Stimulated activated CD4-positive, alpha-beta T cell treated with anti-CD3 and anti-CD28 coated beads, Interleukin-1b, Interleukin-23, amount 100 ng/mL, for 48 hours (primary cell): Measurements from ENCODE around the gene RAVER1.
A peak's percentile ranks its signal among the peaks of the same experiment; 100 is the strongest.
"Not testable (repeated sequence)": the region's sequence is repeated elsewhere in the genome, so short reads cannot be mapped to it uniquely, and the experiment has no call there.

Experiments
- DNase-seq: peaks from one replicate; pipeline ENCODE4 v3.0.0-alpha.2; 2020

Gene RAVER1

DNA sequence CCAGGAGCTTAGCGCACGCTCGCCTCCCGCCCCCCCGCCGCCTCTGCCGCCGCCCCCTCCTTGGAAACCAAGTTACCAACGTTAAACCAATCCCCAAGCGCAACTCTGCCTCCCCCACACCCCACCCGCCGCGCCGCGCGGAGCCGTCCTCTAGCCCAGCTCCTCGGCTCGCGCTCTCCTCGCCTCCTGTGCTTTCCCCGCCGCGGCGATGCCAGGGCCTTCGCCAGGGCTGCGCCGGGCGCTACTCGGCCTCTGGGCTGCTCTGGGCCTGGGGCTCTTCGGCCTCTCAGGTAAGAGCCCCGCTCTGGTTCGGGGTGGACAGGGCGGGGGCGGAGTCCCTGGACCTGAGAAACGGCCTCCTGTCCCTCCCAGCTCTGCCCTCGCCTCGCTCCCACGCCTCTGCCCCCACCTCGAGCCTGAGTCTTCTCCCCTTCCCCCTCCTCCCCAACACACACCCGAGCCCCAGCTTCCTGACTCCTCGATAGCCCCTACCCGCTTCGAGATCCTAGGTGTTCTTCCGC, 43.4 kb downstream of the RAVER1 start, which contains the start of gene ICAM5:
TSS of gene ICAM5 (plus strand) at position 117 of the 521 bp plus-strand sequence. CDS start at position 209, 92 bp downstream.
- DNase-seq, result peak; percentile 32

DNA sequence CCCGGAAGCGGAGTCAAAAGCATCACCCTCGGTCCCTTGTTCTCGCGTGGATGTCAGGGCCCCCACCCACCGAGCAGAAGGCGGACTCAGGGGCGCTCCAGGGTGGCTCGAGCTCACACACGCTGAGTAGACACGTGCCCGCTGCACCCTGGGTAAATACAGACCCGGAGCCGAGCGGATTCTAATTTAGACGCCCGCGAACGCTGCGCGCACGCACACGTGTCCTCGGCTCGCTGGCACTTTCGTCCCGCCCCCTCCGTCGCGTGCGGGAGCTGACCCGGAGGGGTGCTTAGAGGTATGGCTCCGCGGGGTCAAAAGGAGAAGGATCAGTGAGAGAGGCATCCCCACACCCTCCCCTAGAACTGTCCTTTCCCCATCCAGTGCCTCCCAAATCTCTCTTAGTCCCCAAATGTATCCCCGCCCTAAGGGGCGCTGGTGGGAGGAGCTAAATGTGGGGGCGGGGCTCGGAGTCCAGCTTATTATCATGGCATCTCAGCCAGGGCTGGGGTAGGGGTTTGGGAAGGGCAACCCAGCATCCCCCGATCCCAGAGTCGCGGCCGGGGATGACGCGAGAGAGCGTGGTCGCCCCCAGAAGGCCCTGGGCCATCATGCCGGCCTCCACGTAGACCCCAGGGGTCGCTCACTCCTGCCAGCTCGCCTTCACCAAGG, 44.0 kb downstream of the RAVER1 start:
- DNase-seq, result peak; percentile 74

DNA sequence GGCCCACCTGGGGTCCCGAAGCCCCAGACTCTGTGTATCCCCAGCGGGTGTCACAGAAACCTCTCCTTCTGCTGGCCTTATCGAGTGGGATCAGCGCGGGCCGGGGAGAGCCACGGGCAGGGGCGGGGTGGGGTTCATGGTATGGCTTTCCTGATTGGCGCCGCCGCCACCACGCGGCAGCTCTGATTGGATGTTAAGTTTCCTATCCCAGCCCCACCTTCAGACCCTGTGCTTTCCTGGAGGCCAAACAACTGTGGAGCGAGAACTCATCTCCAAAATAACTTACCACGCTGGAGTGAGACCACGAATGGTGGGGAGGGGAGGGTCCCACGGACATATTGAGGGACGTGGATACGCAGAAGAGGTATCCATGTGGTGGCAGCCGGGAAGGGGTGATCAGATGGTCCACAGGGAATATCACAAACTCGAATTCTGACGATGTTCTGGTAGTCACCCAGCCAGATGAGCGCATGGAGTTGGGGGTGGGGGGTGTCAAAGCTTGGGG, 44.6 kb downstream of the RAVER1 start:
- peak; percentile 60 for DNase-seq

DNA sequence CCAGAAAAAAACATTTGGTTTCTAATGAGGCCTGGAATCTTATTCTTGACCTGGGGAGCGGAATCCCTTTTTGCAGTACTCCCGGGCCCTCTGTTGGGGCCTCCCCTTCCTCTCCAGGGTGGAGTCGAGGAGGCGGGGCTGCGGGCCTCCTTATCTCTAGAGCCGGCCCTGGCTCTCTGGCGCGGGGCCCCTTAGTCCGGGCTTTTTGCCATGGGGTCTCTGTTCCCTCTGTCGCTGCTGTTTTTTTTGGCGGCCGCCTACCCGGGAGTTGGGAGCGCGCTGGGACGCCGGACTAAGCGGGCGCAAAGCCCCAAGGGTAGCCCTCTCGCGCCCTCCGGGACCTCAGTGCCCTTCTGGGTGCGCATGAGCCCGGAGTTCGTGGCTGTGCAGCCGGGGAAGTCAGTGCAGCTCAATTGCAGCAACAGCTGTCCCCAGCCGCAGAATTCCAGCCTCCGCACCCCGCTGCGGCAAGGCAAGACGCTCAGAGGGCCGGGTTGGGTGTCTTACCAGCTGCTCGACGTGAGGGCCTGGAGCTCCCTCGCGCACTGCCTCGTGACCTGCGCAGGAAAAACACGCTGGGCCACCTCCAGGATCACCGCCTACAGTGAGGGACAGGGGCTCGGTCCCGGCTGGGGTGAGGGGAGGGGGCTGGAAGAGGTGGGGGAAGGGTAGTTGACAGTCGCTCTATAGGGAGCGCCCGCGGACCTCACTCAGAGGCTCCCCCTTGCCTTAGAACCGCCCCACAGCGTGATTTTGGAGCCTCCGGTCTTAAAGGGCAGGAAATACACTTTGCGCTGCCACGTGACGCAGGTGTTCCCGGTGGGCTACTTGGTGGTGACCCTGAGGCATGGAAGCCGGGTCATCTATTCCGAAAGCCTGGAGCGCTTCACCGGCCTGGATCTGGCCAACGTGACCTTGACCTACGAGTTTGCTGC, 46.3 kb downstream of the RAVER1 start, which contains the start of gene ICAM4:
TSS of gene ICAM4 (plus strand) at position 153 of the 935 bp plus-strand sequence. CDS start at position 211, 58 bp downstream.
- DNase-seq, result no peak

DNA sequence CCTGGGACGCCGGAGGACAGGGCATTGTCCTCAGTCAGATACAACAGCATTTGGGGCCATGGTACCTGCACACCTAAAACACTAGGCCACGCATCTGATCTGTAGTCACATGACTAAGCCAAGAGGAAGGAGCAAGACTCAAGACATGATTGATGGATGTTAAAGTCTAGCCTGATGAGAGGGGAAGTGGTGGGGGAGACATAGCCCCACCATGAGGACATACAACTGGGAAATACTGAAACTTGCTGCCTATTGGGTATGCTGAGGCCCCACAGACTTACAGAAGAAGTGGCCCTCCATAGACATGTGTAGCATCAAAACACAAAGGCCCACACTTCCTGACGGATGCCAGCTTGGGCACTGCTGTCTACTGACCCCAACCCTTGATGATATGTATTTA, 47.9 kb downstream of the RAVER1 start:
- no peak for DNase-seq

DNA sequence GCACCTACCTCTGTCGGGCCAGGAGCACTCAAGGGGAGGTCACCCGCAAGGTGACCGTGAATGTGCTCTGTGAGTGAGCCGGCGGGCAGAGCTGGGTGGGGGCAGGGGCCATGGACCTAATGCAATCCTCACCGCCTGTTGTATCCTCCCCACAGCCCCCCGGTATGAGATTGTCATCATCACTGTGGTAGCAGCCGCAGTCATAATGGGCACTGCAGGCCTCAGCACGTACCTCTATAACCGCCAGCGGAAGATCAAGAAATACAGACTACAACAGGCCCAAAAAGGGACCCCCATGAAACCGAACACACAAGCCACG, 48.4 kb downstream of the RAVER1 start:
- no peak for DNase-seq

DNA sequence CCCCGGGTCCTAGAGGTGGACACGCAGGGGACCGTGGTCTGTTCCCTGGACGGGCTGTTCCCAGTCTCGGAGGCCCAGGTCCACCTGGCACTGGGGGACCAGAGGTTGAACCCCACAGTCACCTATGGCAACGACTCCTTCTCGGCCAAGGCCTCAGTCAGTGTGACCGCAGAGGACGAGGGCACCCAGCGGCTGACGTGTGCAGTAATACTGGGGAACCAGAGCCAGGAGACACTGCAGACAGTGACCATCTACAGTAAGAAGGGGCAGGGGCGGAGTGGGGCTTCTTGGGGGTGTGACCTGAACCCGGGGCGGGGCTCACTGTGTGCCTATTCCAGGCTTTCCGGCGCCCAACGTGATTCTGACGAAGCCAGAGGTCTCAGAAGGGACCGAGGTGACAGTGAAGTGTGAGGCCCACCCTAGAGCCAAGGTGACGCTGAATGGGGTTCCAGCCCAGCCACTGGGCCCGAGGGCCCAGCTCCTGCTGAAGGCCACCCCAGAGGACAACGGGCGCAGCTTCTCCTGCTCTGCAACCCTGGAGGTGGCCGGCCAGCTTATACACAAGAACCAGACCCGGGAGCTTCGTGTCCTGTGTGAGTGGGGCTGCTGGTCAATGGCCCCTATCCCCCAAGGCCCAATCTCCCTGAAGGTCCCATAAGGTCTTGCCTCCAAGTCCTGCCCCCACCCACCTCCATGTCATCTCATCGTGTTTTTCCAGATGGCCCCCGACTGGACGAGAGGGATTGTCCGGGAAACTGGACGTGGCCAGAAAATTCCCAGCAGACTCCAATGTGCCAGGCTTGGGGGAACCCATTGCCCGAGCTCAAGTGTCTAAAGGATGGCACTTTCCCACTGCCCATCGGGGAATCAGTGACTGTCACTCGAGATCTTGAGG, 49.0 kb downstream of the RAVER1 start:
- no peak for DNase-seq

DNA sequence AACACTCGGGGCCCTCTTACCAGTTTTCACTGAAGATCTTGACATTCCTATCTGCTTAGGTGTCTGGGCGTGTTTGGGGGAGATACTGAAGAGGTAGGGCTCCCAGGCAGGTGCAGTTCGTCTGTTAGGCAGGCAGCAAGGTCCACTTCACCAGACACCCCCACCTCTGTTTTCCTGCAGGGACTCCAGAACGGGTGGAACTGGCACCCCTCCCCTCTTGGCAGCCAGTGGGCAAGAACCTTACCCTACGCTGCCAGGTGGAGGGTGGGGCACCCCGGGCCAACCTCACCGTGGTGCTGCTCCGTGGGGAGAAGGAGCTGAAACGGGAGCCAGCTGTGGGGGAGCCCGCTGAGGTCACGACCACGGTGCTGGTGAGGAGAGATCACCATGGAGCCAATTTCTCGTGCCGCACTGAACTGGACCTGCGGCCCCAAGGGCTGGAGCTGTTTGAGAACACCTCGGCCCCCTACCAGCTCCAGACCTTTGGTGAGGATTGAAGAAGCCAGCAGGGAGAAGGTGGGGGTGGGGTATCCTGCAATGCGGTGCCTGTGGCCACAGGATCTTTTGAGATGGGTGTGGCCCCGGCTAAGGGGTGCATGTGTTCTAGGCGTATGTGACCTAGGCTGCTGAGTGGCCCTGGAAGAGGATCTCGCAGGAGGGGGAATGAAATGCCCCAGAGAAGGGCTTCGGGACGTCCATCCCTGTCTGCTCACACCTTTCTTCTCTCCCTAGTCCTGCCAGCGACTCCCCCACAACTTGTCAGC, 49.8 kb downstream of the RAVER1 start:
- no peak for DNase-seq

DNA sequence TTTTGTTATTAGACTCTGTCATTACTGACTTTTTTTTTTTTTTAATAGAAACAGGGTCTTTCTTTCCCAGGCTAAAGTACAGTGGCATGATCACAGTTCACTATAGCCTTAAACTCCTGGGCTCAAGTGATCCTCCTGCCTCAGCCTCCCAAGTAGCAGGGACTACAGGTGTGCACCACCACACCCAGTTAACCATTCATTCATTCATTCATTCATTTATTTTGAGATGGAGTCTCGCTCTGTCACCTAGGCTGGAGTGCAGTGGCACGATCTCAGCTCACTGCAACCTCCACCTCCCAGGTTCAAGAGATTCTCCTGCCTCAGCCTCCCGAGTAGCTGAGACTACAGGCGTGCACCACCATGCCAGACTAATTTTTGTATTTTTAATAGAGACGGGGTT, 51.3 kb downstream of the RAVER1 start:
- DNase-seq, result not testable (repeated sequence)

DNA sequence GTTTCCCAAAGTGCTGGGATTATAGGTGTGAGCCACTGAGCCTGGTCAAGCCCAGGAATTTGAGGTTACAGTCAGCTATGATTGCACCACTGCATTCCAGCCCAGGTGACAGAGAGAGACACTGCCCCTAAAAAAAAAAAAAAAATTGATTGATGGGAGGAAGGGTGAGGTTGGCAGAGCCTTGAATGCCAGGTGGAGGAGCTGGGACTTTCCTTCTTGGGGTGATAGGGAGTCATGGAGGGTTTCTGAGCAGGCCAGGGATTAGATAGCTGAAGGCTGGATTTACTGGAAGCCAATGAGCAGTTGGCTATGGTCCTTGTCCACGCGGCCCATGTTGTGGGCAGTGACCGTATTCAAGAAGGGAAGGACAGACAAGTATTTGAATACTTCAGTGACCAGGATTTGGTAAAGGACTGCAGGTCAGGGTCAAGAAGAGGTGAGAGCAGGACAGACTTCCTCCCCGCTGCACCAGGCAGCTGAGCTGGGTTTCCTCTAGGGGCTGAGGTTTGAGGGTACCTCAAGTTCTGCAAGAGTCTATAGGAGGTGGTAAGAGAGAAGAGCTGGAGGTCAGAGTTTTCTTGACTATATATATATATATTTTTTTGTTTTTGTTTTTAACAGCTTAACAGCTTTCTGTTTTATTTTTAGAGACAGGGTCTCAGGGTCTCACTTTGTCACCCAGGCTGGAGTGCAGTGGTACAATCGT, 53.4 kb downstream of the RAVER1 start:
- no peak for DNase-seq

DNA sequence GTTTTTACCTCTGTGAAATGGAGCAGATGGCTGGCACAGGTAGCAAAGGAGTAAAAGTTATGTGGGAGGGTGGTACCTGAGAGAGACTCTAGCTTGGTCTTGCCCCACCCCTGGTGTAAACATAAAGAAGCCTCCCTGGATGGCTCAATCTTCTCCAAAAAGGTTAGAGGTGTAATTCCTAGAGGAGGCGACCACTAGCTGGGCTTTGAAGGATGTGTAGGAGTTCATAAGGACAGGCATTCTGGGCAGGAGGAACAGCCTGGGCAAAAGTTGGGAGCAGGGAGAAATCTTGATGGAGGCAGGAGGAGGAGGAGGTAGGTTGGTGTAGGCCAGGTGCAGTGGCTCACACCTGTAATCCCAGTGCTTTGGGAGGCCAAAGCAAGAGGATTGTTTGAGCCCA, 54.4 kb downstream of the RAVER1 start:
- no peak for DNase-seq

DNA sequence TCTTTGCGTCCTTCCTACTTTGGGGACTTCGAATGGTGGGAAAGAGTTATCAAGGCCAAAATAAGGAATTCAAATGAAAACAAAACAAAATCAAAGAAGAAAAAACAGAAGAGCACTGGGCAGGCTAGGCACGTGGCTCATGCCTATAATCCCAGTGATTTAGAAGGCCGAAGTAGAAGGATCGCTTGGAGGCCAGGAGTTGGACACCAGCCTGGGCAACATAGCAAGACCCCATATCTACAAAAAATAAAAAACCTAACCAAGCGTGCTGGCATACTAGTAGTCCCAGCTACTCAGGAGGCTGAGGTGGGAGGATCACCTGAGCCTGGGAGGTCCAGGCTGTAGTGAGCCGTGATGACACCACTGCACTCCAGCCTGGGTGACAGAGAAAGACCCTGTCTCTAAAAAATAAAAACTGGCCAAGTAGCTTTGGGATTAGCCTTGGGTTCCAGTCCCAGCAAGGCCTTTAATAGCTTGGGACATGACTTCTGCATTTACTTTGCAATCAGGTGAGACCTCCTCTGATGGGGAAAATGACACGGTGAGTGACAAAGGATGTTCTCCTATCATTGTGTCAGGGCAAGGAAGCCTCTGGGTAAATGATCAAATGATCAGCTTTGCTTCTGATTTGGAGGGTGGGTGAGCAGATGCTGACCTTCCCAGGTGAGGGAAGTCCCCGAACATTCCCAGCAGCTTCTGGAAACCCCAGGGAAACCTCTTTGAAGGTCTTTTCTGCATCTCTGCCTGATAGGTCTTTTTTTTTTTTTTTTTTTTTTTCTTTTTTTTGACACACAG, 55.3 kb downstream of the RAVER1 start:
- no peak for DNase-seq

DNA sequence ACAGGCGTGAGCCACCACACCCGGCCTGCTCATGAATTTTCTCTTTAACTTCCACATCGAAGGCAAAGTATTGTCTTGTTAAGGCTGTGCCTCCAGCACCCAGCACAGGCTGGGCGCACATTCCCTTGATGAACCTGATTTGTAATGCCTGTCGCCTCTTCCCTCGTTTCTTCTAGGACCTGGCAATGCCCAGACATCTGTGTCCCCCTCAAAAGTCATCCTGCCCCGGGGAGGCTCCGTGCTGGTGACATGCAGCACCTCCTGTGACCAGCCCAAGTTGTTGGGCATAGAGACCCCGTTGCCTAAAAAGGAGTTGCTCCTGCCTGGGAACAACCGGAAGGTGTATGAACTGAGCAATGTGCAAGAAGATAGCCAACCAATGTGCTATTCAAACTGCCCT, 58.7 kb downstream of the RAVER1 start:
- DNase-seq, result no peak

DNA sequence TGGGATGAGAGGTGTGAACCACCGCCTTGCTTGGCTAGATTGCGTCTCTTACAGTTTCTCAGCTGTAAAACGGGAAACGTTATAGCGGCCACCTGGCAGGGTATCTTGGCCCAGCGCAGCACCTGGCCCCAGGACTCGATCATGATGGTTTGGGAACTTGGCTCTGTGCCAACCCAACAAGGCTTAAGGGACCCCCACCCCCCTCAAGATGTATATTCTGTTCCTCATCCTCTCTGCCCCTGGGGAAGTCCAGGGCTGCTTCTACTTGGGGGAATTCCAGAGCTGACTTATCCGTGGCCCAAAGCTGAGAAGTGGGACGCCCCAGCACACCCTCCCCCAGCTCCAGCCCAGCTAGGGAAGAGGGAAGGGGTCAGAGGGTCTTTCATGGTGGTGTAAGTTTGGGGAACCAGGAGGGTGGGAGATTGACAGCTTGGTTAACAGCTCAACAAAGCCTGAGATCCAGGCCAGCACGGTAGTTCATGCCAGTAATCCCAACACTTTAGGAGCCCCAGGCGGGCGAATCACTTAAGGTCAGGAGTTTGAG, 61.7 kb downstream of the RAVER1 start:
- DNase-seq, result no peak

DNA sequence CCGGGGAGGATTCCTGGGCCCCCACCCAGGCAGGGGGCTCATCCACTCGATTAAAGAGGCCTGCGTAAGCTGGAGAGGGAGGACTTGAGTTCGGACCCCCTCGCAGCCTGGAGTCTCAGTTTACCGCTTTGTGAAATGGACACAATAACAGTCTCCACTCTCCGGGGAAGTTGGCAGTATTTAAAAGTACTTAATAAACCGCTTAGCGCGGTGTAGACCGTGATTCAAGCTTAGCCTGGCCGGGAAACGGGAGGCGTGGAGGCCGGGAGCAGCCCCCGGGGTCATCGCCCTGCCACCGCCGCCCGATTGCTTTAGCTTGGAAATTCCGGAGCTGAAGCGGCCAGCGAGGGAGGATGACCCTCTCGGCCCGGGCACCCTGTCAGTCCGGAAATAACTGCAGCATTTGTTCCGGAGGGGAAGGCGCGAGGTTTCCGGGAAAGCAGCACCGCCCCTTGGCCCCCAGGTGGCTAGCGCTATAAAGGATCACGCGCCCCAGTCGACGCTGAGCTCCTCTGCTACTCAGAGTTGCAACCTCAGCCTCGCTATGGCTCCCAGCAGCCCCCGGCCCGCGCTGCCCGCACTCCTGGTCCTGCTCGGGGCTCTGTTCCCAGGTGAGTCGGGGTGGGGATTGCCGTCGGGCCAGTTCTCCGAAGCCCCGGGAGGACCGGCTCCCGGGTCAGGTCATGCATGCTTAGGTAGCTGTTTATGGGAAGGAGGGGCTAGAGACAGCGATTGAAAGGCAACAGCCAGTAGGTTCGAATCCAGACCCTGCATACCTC, 62.5 kb downstream of the RAVER1 start, which contains the start of gene ICAM1:
TSS of gene ICAM1 (plus strand) at position 505 of the 779 bp plus-strand sequence. CDS start at position 545, 40 bp downstream.
- peak; percentile 77 for DNase-seq

DNA sequence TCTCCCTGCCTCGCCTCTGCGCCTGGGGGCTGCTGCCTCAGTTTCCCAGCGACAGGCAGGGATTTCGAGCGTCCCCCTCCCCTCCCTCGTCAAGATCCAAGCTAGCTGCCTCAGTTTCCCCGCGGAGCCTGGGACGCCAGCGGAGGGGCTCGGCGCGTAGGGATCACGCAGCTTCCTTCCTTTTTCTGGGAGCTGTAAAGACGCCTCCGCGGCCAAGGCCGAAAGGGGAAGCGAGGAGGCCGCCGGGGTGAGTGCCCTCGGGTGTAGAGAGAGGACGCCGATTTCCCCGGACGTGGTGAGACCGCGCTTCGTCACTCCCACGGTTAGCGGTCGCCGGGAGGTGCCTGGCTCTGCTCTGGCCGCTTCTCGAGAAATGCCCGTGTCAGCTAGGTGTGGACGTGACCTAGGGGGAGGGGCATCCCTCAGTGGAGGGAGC, 63.1 kb downstream of the RAVER1 start:
- DNase-seq, result peak; percentile 77

DNA sequence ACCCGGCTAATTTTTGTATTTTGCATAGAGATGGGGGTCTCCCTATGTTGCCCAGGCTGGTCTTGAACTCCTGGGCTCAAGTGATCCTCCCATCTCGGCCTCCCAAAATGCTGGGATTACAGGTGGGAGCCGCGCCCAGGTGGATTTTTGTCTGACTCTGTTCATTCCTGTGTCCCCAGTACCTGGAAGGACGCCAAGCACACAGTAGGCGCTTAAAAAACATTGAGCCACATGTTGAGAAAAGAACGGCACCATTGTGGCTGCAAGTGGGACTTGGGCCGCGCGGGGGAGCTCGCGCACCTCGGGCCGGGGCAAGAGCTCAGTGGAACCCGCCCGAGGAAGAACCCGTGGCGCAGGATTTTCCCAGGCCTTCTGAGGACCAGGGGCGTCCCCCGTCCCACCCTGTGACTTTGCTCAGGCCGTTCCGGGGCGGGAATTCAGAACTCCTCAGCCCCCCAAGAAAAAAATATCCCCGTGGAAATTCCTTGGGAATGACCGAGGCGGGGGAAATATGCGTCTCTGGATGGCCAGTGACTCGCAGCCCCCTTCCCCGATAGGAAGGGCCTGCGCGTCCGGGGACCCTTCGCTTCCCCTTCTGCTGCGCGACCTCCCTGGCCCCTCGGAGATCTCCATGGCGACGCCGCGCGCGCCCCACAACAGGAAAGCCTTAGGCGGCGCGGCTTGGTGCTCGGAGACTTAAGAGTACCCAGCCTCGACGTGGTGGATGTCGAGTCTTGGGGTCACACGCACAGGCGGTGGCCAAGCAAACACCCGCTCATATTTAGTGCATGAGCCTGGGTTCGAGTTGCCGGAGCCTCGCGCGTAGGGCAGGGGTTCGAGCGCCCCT, 63.8 kb downstream of the RAVER1 start:
- DNase-seq, result peak; percentile 87

DNA sequence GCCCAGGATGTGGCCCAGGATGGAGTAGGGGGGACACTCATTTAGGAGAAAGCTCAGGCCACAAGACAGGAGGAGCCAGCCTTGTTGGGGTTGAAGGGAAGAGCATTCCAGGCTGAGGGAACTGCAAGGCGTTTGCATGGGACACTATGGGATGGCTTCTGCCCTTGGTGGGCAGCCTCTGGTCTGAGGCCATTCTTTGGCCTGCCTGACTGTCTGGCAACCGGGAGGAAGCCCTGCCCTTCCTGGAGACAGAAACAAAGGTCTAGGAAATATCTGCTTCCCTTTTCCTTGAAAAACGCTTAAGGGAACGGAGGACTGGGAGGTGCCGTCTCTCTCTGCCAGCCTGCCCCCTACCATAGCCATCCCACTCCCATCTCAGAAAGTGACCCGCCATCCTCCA, 65.3 kb downstream of the RAVER1 start:
- DNase-seq, result no peak
